IPS DF 6.9 (cell line): ENCODE measurements around the gene SETD6.

Source experiments
- DNase-seq: peaks from one replicate; pipeline ENCODE4 v3.0.0-alpha.2; 2013; ENCODE audit warnings: low read depth, low spot score
- H3K27ac ChIP-seq: one replicate; pipeline ENCODE4 v1.5.1; 2013; ENCODE audit warnings: low read length, control low read depth
- H3K27me3 ChIP-seq: 2 replicates; pipeline ENCODE4 v1.6.1; 2013; ENCODE audit warnings: mild to moderate bottlenecking, low read length; ENCODE audit not compliant: control insufficient read depth, insufficient read depth
- H3K36me3 ChIP-seq: 2 replicates; pipeline ENCODE4 v1.6.1; 2013; ENCODE audit warnings: low read length; ENCODE audit not compliant: control insufficient read depth, insufficient read depth
- H3K4me1 ChIP-seq: 2 replicates; pipeline ENCODE4 v1.6.1; 2013; ENCODE audit warnings: low read length; ENCODE audit not compliant: control insufficient read depth, insufficient read depth
- H3K4me3 ChIP-seq: 2 replicates; pipeline ENCODE4 v1.5.1; 2013; ENCODE audit warnings: mild to moderate bottlenecking, low read length
- H3K9me3 ChIP-seq: 2 replicates; pipeline ENCODE4 v1.6.1; 2013; ENCODE audit warnings: low read length, inconsistent platforms; ENCODE audit not compliant: control insufficient read depth, insufficient read depth
- WGBS: extraction: QIAGEN DNeasy Blood & Tissue Kit; methylation state at CpG from one replicate; pipeline ENCODE4 v1.1.7; 2013; ENCODE audit warnings: mixed read lengths, missing lambda C conversion rate; ENCODE audit not compliant: insufficient read length, insufficient coverage; 5-methylcytosine and 5-hydroxymethylcytosine counted together

The SETD6 gene

GRCh38 chr16:58518980-58519368 lies 3.7 kb downstream of the SETD6 start:
- peaks cover 11% of the 10 kb centered on the region; the same call in 1 of the 2 replicates for H3K36me3 ChIP-seq
- H3K27ac ChIP-seq = no peak overlapping the region
- no peaks in the 10 kb centered on the region for H3K9me3 ChIP-seq
- no peak for DNase-seq
- no peak overlapping the region for H3K4me3 ChIP-seq
- no peaks in the 10 kb centered on the region for H3K27me3 ChIP-seq
- H3K4me1 ChIP-seq = peaks cover 2% of the 10 kb centered on the region; the same call in 1 of the 2 replicates
- no CpG with 5 or more reads among the region's 1 CpG for WGBS

GRCh38 chr16:58519707-58520106 lies 4.4 kb downstream of the SETD6 start:
- H3K4me1 ChIP-seq = peaks cover 2% of the 10 kb centered on the region; the same call in 1 of the 2 replicates
- no peak for DNase-seq
- H3K27ac ChIP-seq = no peak overlapping the region
- peaks cover 11% of the 10 kb centered on the region; the same call in 1 of the 2 replicates for H3K36me3 ChIP-seq
- no peak overlapping the region for H3K4me3 ChIP-seq
- H3K9me3 ChIP-seq = no peaks in the 10 kb centered on the region
- H3K27me3 ChIP-seq = no peaks in the 10 kb centered on the region

GRCh38 chr16:58530179-58530578 lies 14.9 kb downstream of the SETD6 start:
- peaks cover 30% of the 10 kb centered on the region; the same call in 1 of the 2 replicates for H3K36me3 ChIP-seq
- H3K27me3 ChIP-seq = no peaks in the 10 kb centered on the region
- no peak overlapping the region for H3K27ac ChIP-seq
- WGBS = no CpG with 5 or more reads among the region's 5 CpGs
- H3K4me1 ChIP-seq = no peaks in the 10 kb centered on the region; the same call in 1 of the 2 replicates
- H3K4me3 ChIP-seq = no peak overlapping the region
- no peak for DNase-seq
- H3K9me3 ChIP-seq = no peaks in the 10 kb centered on the region

- WGBS = no CpG with 5 or more reads among the region's 3 CpGs
- no peak overlapping the region for H3K27ac ChIP-seq
- no peaks in the 10 kb centered on the region; the same call in 1 of the 2 replicates for H3K4me1 ChIP-seq
- DNase-seq = no peak
- H3K9me3 ChIP-seq = no peaks in the 10 kb centered on the region
- peaks cover 37% of the 10 kb centered on the region for H3K36me3 ChIP-seq
- H3K4me3 ChIP-seq = no peak overlapping the region
- no peaks in the 10 kb centered on the region for H3K27me3 ChIP-seq
Observed at GRCh38 chr16:58532414-58532813, 17.1 kb downstream of the SETD6 start.

- no peaks in the 10 kb centered on the region; the same call in 1 of the 2 replicates for H3K4me1 ChIP-seq
- WGBS = no CpG with 5 or more reads among the region's 14 CpGs
- no peaks in the 10 kb centered on the region for H3K27me3 ChIP-seq
- H3K9me3 ChIP-seq = no peaks in the 10 kb centered on the region
- peaks cover 48% of the 10 kb centered on the region for H3K36me3 ChIP-seq
- no peak overlapping the region for H3K27ac ChIP-seq
- no peak for DNase-seq
- no peak overlapping the region for H3K4me3 ChIP-seq
Observed at GRCh38 chr16:58533751-58534470, 18.6 kb downstream of the SETD6 start.

GRCh38 chr16:58535100-58535499 lies 19.8 kb downstream of the SETD6 start:
- H3K36me3 ChIP-seq = peaks cover 48% of the 10 kb centered on the region
- no peaks in the 10 kb centered on the region for H3K9me3 ChIP-seq
- no peak for DNase-seq
- no CpG with 5 or more reads among the region's 3 CpGs for WGBS
- no peak overlapping the region for H3K4me3 ChIP-seq
- no peaks in the 10 kb centered on the region for H3K27me3 ChIP-seq
- H3K27ac ChIP-seq = no peak overlapping the region
- no peaks in the 10 kb centered on the region; the same call in 1 of the 2 replicates for H3K4me1 ChIP-seq

- WGBS = no CpG with 5 or more reads among the region's 5 CpGs
- Histone ChIP-seq H3K9me3 (no peaks in the 10 kb centered on the region), H3K4me1 (no peaks in the 10 kb centered on the region), H3K36me3 (peaks cover 43% of the 10 kb centered on the region), H3K27ac (no peak overlapping the region), H3K4me3 (no peak overlapping the region), H3K27me3 (no peaks in the 10 kb centered on the region)
- no peak for DNase-seq
Observed at GRCh38 chr16:58536278-58536677, 21.0 kb downstream of the SETD6 start.

- WGBS = no CpG with 5 or more reads among the region's 10 CpGs
- no peak overlapping the region for H3K27ac ChIP-seq
- H3K36me3 ChIP-seq = peaks cover 43% of the 10 kb centered on the region
Observed at GRCh38 chr16:58537124-58537906, 22.0 kb downstream of the SETD6 start.

GRCh38 chr16:58541711-58542110 lies 26.4 kb downstream of the SETD6 start:
- no peak overlapping the region for H3K4me3 ChIP-seq
- no peaks in the 10 kb centered on the region for H3K4me1 ChIP-seq
- no peaks in the 10 kb centered on the region for H3K9me3 ChIP-seq
- DNase-seq = no peak
- no peak overlapping the region for H3K27ac ChIP-seq
- 0 out of 2 replicates have a peak, but pooled peaks cover 2% of the 10 kb centered on the region for H3K27me3 ChIP-seq
- WGBS = no CpG with 5 or more reads among the region's 2 CpGs
- peaks cover 45% of the 10 kb centered on the region for H3K36me3 ChIP-seq

More at GRCh38 chr16:58537124-58537906, 22.0 kb downstream of the SETD6 start:
- Histone ChIP-seq H3K4me1 (no peaks in the 10 kb centered on the region), H3K27me3 (no peaks in the 10 kb centered on the region), H3K4me3 (no peak overlapping the region), H3K9me3 (no peaks in the 10 kb centered on the region)
- DNase-seq = no peak

GRCh38 chr16:58542291-58542690 lies 27.0 kb downstream of the SETD6 start:
- Histone ChIP-seq H3K27me3 (0 out of 2 replicates have a peak, but pooled peaks cover 2% of the 10 kb centered on the region), H3K36me3 (peaks cover 39% of the 10 kb centered on the region)

More at GRCh38 chr16:58542291-58542690, 27.0 kb downstream of the SETD6 start:
- Histone ChIP-seq H3K4me1 (no peaks in the 10 kb centered on the region), H3K27ac (no peak overlapping the region), H3K4me3 (no peak overlapping the region), H3K9me3 (no peaks in the 10 kb centered on the region)
- no CpG with 5 or more reads among the region's 1 CpG for WGBS
- no peak for DNase-seq
